HG03066 (cell line): ENCODE data around the gene SPARCL1.
"Not testable (repeated sequence)": the region's sequence is repeated elsewhere in the genome, so short reads cannot be mapped to it uniquely, and the experiment has no call there.

Experiments used
- ATAC-seq: cut with Tn5 transposase; IDR thresholded peaks from one replicate; pipeline ENCODE4 v1.9.1; 2021; ENCODE audit warnings: low read depth; ENCODE audit not compliant: unreplicated experiment

The SPARCL1 gene

GRCh38 chr4:87529187-87529586 lies at the start of gene SPARCL1:
SPARCL1 (minus strand) TSS chr4:87529376; CDS start chr4:87499574, 29,802 bp downstream.
- no peak for ATAC-seq

GRCh38 chr4:87575983-87576382 lies 46.8 kb upstream of the SPARCL1 start:
- no peak for ATAC-seq

GRCh38 chr4:87575408-87575807 lies 46.2 kb upstream of the SPARCL1 start:
- ATAC-seq: no peak

GRCh38 chr4:87574996-87575395 lies 45.8 kb upstream of the SPARCL1 start:
- no peak for ATAC-seq

GRCh38 chr4:87574376-87574775 lies 45.2 kb upstream of the SPARCL1 start:
- not testable (repeated sequence) for ATAC-seq

- no peak for ATAC-seq
Observed at GRCh38 chr4:87570290-87570805, 41.2 kb upstream of the SPARCL1 start.

- no peak for ATAC-seq
Observed at GRCh38 chr4:87567191-87567590, 38.0 kb upstream of the SPARCL1 start.

GRCh38 chr4:87566276-87566675 lies 37.1 kb upstream of the SPARCL1 start:
- ATAC-seq: no peak

GRCh38 chr4:87565746-87566145 lies 36.6 kb upstream of the SPARCL1 start:
- no peak for ATAC-seq

GRCh38 chr4:87560802-87561201 lies 31.6 kb upstream of the SPARCL1 start:
- ATAC-seq: no peak

- ATAC-seq: peak; percentile 100
Observed at GRCh38 chr4:87559090-87559837, 30.1 kb upstream of the SPARCL1 start.

- ATAC-seq: no peak
Observed at GRCh38 chr4:87557348-87557747, 28.2 kb upstream of the SPARCL1 start.

- ATAC-seq: no peak
Observed at GRCh38 chr4:87555773-87556619, 26.8 kb upstream of the SPARCL1 start.

GRCh38 chr4:87553182-87553581 lies 24.0 kb upstream of the SPARCL1 start:
- ATAC-seq: no peak

- no peak for ATAC-seq
Observed at GRCh38 chr4:87551361-87551760, 22.2 kb upstream of the SPARCL1 start.

- ATAC-seq: no peak
Observed at GRCh38 chr4:87547016-87547708, 18.0 kb upstream of the SPARCL1 start.

- no peak for ATAC-seq
Observed at GRCh38 chr4:87545052-87545451, 15.9 kb upstream of the SPARCL1 start.

- no peak for ATAC-seq
Observed at GRCh38 chr4:87543835-87544461, 14.8 kb upstream of the SPARCL1 start.

GRCh38 chr4:87542734-87543312 lies 13.6 kb upstream of the SPARCL1 start:
- no peak for ATAC-seq
